IMR-90 (cell line): ENCODE results near the gene GPC5. TPM values are rescaled to one million over a fixed set of nuclear protein-coding genes. Genes with fewer than 3 reads are reported as not detected.

ENCODE experiments used
- ATAC-seq: fragments of 200-7000 bp; cut with Tn5 transposase; 2 replicates; pipeline ENCODE4 v1.9.1; 2020; ENCODE audit warnings: low read depth, mild to moderate bottlenecking, moderate library complexity
- BruUV-seq: library from RNA; stranded (reverse); fragments of 400-500 nt; replicated peaks from 2 replicates; lab custom pipeline; 2021; lab: Mats Ljungman, UMichigan
- CTCF ChIA-PET: fragments of 300-600 bp; formaldehyde crosslinking; extraction: SDS; loops from one replicate; lab custom pipeline; 2021; ENCODE audit warnings: antibody characterized with exemption; lab: Yijun Ruan, JAX
- POLR2A ChIA-PET: fragments of 300-600 bp; sonication (Branson Sonifier 250); formaldehyde crosslinking; loops from one replicate; lab custom pipeline; 2022; ENCODE audit warnings: antibody characterized with exemption; ENCODE audit not compliant: unreplicated experiment; lab: Charles Lee
- DNase-seq: peaks from one replicate; pipeline ENCODE4 v3.0.0; 2013
- H2AFZ ChIP-seq: replicated peaks from 2 replicates; pipeline ENCODE3; 2013; ENCODE audit warnings: low read length, mild to moderate bottlenecking; ENCODE audit not compliant: poor library complexity
- H2AK5ac ChIP-seq: 2 replicates; pipeline ENCODE4 v1.6.1; 2013; ENCODE audit warnings: low read depth, low read length, inconsistent platforms
- H2AK9ac ChIP-seq: replicated peaks from 2 replicates; pipeline ENCODE3; 2013; ENCODE audit warnings: mild to moderate bottlenecking, low read depth, low read length, moderate library complexity; ENCODE audit not compliant: poor library complexity
- H2BK120ac ChIP-seq: 2 replicates; pipeline ENCODE4 v1.6.1; 2013; ENCODE audit warnings: low read depth, low read length, inconsistent platforms
- H2BK15ac ChIP-seq: 3 replicates; pipeline ENCODE4 v1.6.1; 2013; ENCODE audit warnings: low read depth, low read length, inconsistent platforms
- H2BK20ac ChIP-seq: 2 replicates; pipeline ENCODE4 v1.6.1; 2013; ENCODE audit warnings: low read depth, mild to moderate bottlenecking, inconsistent platforms, low read length, moderate library complexity
- H2BK5ac ChIP-seq: 2 replicates; pipeline ENCODE4 v1.6.1; 2013; ENCODE audit warnings: mild to moderate bottlenecking, low read depth, low read length, inconsistent platforms; ENCODE audit not compliant: poor library complexity, severe bottlenecking
- H3K14ac ChIP-seq: replicated peaks from 2 replicates; pipeline ENCODE4 v1.6.1; 2013; ENCODE audit warnings: low read depth, low read length, inconsistent platforms
- H3K18ac ChIP-seq: 2 replicates; pipeline ENCODE4 v1.6.1; 2013; ENCODE audit warnings: low read depth, low read length, control low read depth
- H3K23ac ChIP-seq: 2 replicates; pipeline ENCODE4 v1.6.1; 2013; ENCODE audit warnings: low read depth, low read length, inconsistent platforms
- H3K27ac ChIP-seq: 2 replicates; pipeline ENCODE4 v1.5.1; 2013; ENCODE audit warnings: mild to moderate bottlenecking, control low read depth, low read length; ENCODE audit not compliant: insufficient read depth
- H3K27me3 ChIP-seq: 2 replicates; pipeline ENCODE4 v1.6.1; 2013; ENCODE audit warnings: low read length; ENCODE audit not compliant: control insufficient read depth, insufficient read depth
- H3K36me3 ChIP-seq: 2 replicates; pipeline ENCODE4 v1.6.1; 2013; ENCODE audit warnings: low read length, mixed read lengths; ENCODE audit not compliant: control insufficient read depth, insufficient read depth
- H3K4ac ChIP-seq: 2 replicates; pipeline ENCODE4 v1.6.1; 2013; ENCODE audit warnings: low read depth, low read length, inconsistent platforms
- H3K4me1 ChIP-seq: 2 replicates; pipeline ENCODE4 v1.6.1; 2013; ENCODE audit warnings: low read length, mixed read lengths; ENCODE audit not compliant: control insufficient read depth, insufficient read depth
- H3K4me2 ChIP-seq: 2 replicates; pipeline ENCODE4 v1.6.1; 2013; ENCODE audit warnings: low read depth, mild to moderate bottlenecking, control low read depth, low read length, moderate library complexity
- H3K4me3 ChIP-seq: 2 replicates; pipeline ENCODE4 v1.5.1; 2013; ENCODE audit warnings: low read depth, mild to moderate bottlenecking, control low read depth, low read length, moderate library complexity; ENCODE audit not compliant: insufficient read depth
- H3K56ac ChIP-seq: 2 replicates; pipeline ENCODE4 v1.6.1; 2013; ENCODE audit warnings: low read length, inconsistent platforms; ENCODE audit not compliant: insufficient read depth; ENCODE audit errors: extremely low read depth
- H3K79me1 ChIP-seq, 2 experiments: 2 replicates each; pipeline ENCODE4 v1.6.1; 2013; ENCODE audit warnings: low read length in 2 of 2, inconsistent platforms in 1 of 2, low read depth in 1 of 2
- H3K9ac ChIP-seq: 2 replicates; pipeline ENCODE4 v1.6.1; 2013; ENCODE audit warnings: low read depth, low read length, control low read depth
- H3K9me1 ChIP-seq: 2 replicates; pipeline ENCODE4 v1.6.1; 2013; ENCODE audit warnings: low read length, inconsistent platforms; ENCODE audit not compliant: insufficient read depth
- H3K9me3 ChIP-seq: 2 replicates; pipeline ENCODE4 v1.6.1; 2013; ENCODE audit warnings: low read length; ENCODE audit not compliant: control insufficient read depth, insufficient read depth
- H4K20me1 ChIP-seq: 2 replicates; pipeline ENCODE4 v1.6.1; 2013; ENCODE audit warnings: low read length, inconsistent platforms; ENCODE audit not compliant: insufficient read depth
- H4K5ac ChIP-seq: 2 replicates; pipeline ENCODE4 v1.6.1; 2013; ENCODE audit warnings: mild to moderate bottlenecking, low read depth, low read length, control low read depth
- H4K8ac ChIP-seq, 2 experiments: 2 replicates each; pipeline ENCODE4 v1.6.1; 2013; ENCODE audit warnings: low read depth in 2 of 2, low read length in 2 of 2, control low read depth in 1 of 2, inconsistent platforms in 1 of 2
- H4K91ac ChIP-seq: 2 replicates; pipeline ENCODE4 v1.6.1; 2013; ENCODE audit warnings: low read depth, low read length, inconsistent platforms; ENCODE audit not compliant: insufficient read depth
- FOS ChIP-seq: fragments of 150-350 bp; IDR thresholded peaks from 2 replicates; pipeline ENCODE4 v1.6.1; 2016; ENCODE audit warnings: low read depth, low read length
- MAFK ChIP-seq: IDR thresholded peaks from 2 replicates; pipeline ENCODE4 v1.6.1; 2012; ENCODE audit warnings: low read depth, low read length, improper control_type of control experiment
- MXI1 ChIP-seq: IDR thresholded peaks from 2 replicates; pipeline ENCODE4 v1.6.1; 2012; ENCODE audit warnings: low read depth, mild to moderate bottlenecking, low read length, moderate library complexity, borderline replicate concordance
- RAD21 ChIP-seq: IDR thresholded peaks from 2 replicates; pipeline ENCODE4 v1.6.1; 2012; ENCODE audit warnings: low read length, improper control_type of control experiment
- SMC3 ChIP-seq: fragments of 150-350 bp; IDR thresholded peaks from 2 replicates; pipeline ENCODE4 v1.6.1; 2016; ENCODE audit warnings: low read depth, mild to moderate bottlenecking, antibody characterized with exemption, low read length, moderate library complexity
- WGBS, 2 experiments: methylation state at CpG; one replicate each; pipeline versions ENCODE4 v1.1.5 to v1.1.7; 2013; ENCODE audit warnings: missing lambda C conversion rate in 2 of 2; ENCODE audit not compliant: insufficient read length in 1 of 2; ENCODE audit errors: extremely low coverage in 2 of 2; 5-methylcytosine and 5-hydroxymethylcytosine counted together
- dilution Hi-C: fragments of 300-500 bp; cut with HindIII; formaldehyde crosslinking; loops from one replicate; pipeline ENCODE4 v1.14.3; 2018; ENCODE audit warnings: low sequenced_read_pairs; ENCODE audit not compliant: unreplicated experiment
- in situ Hi-C: fragments of 300-500 bp; cut with MboI; formaldehyde crosslinking; loops from 3 replicates; pipeline ENCODE4 v1.14.3; 2019; ENCODE audit warnings: low sequenced_read_pairs, inconsistent platforms, mixed read lengths
- intact Hi-C: fragments of 100-400 bp; cut with micrococcal nuclease; formaldehyde crosslinking; loops from 2 replicates; pipeline ENCODE4 v1.10.0; 2022
- polyA plus RNA-seq, 3 experiments: library from polyadenylated mRNA; depleted of rRNA; stranded (reverse); fragments of >200 nt; gene quantifications; 2 replicates each; pipeline ENCODE4 v1.2.3, GENCODE V29; 2012; ENCODE audit warnings: low replicate concordance in 1 of 3
- total RNA-seq: library from RNA; depleted of rRNA; stranded (reverse); fragments of >200 nt; gene quantifications from 2 replicates; pipeline ENCODE4 v1.2.3, GENCODE V29; 2012
- TF ChIP-seq, protein P1 (sequence below): conservative IDR thresholded peaks from 2 replicates; pipeline ENCODE4 v1.5.1; 2012; ENCODE audit warnings: mild to moderate bottlenecking, low read depth, low read length, improper control_type of control experiment
- TF ChIP-seq, protein P2 (sequence below): fragments of 150-350 bp; IDR thresholded peaks from 2 replicates; pipeline ENCODE4 v1.6.1; 2017; ENCODE audit warnings: mild to moderate bottlenecking, antibody characterized with exemption, low read length, low read depth
- TF ChIP-seq, protein P3 (sequence below): fragments of 150-350 bp; IDR thresholded peaks from 2 replicates; pipeline ENCODE4 v1.6.1; 2016; ENCODE audit warnings: low read depth, mild to moderate bottlenecking, low read length, moderate library complexity, borderline replicate concordance

The GPC5 gene
- total and polyA plus RNA-seq, 2 of the 4 experiments (the other 2 are of a cell fraction), result 0.94 to 1.8 TPM

DNA sequence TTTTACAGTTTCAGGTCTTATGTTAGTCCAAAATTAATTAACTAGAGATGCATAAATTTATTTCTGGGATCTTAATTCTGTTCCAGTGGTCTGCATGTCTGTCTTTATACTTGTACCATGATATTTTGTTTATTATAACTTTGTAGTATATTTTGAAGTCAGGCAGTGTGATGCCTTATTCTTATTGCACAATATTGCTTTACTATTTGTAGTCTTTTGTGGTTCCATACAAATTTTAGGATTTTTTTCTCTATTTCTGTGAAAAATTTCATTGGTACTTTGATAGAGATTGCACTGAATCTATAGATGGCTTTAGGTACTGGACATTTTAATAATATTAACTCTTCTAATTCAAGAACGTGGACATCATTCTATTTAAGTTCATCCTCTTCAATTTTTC is 304.0 kb downstream of the GPC5 start:
- no peak overlapping the region for H3K56ac ChIP-seq
- H3K79me1 ChIP-seq, result no peaks in the 10 kb centered on the region
- CTCF ChIA-PET, result interaction anchor here (0.6 kb wide), 1 partner anchor 194 kb away, joined by 3 read pairs; no protein-coding TSS in a partner anchor
- H2BK120ac ChIP-seq, result no peak overlapping the region
- no peaks in the 10 kb centered on the region for H3K27me3 ChIP-seq
- H3K9me3 ChIP-seq, result no peaks in the 10 kb centered on the region
- H3K4me1 ChIP-seq, result no peaks in the 10 kb centered on the region
- no peak overlapping the region for H4K8ac ChIP-seq
- no peak overlapping the region for H2BK5ac ChIP-seq
- DNase-seq, result no peak
- no peak overlapping the region for H4K91ac ChIP-seq
- no peaks in the 10 kb centered on the region for H4K20me1 ChIP-seq
- dilution Hi-C loops, result no loop called here
- WGBS, 2 experiments, result no CpG with 5 or more reads among the region's 1 CpG
- no peak overlapping the region for H3K9ac ChIP-seq
- intact Hi-C loops, result no loop called here
- TF ChIP-seq SMC3, result no peak
- TF ChIP-seq, protein P1, sequence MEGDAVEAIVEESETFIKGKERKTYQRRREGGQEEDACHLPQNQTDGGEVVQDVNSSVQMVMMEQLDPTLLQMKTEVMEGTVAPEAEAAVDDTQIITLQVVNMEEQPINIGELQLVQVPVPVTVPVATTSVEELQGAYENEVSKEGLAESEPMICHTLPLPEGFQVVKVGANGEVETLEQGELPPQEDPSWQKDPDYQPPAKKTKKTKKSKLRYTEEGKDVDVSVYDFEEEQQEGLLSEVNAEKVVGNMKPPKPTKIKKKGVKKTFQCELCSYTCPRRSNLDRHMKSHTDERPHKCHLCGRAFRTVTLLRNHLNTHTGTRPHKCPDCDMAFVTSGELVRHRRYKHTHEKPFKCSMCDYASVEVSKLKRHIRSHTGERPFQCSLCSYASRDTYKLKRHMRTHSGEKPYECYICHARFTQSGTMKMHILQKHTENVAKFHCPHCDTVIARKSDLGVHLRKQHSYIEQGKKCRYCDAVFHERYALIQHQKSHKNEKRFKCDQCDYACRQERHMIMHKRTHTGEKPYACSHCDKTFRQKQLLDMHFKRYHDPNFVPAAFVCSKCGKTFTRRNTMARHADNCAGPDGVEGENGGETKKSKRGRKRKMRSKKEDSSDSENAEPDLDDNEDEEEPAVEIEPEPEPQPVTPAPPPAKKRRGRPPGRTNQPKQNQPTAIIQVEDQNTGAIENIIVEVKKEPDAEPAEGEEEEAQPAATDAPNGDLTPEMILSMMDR, result no peak
- TF ChIP-seq MAFK, result no peak
- TF ChIP-seq, protein P2, sequence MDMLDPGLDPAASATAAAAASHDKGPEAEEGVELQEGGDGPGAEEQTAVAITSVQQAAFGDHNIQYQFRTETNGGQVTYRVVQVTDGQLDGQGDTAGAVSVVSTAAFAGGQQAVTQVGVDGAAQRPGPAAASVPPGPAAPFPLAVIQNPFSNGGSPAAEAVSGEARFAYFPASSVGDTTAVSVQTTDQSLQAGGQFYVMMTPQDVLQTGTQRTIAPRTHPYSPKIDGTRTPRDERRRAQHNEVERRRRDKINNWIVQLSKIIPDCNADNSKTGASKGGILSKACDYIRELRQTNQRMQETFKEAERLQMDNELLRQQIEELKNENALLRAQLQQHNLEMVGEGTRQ, result no peak
- no peak for TF ChIP-seq MXI1
- no peak for TF ChIP-seq RAD21
- TF ChIP-seq, protein P3, sequence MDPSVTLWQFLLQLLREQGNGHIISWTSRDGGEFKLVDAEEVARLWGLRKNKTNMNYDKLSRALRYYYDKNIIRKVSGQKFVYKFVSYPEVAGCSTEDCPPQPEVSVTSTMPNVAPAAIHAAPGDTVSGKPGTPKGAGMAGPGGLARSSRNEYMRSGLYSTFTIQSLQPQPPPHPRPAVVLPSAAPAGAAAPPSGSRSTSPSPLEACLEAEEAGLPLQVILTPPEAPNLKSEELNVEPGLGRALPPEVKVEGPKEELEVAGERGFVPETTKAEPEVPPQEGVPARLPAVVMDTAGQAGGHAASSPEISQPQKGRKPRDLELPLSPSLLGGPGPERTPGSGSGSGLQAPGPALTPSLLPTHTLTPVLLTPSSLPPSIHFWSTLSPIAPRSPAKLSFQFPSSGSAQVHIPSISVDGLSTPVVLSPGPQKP, result no peak
- no peak for TF ChIP-seq FOS
- no peaks in the 10 kb centered on the region for H3K36me3 ChIP-seq
- no peak overlapping the region for H3K4ac ChIP-seq
- H3K27ac ChIP-seq, result no peak overlapping the region
- H2AFZ ChIP-seq, result no peak overlapping the region
- in situ Hi-C loops, result no loop called here
- no peak overlapping the region for H2BK15ac ChIP-seq
- H4K5ac ChIP-seq, result no peak overlapping the region
- H3K23ac ChIP-seq, result no peak overlapping the region
- H3K4me2 ChIP-seq, result no peak overlapping the region
- no peak overlapping the region for H2AK5ac ChIP-seq
- no peak overlapping the region for H3K4me3 ChIP-seq
- no TSS peak for BruUV-seq
- POLR2A ChIA-PET, result no interaction called here
- H3K9me1 ChIP-seq, result no peaks in the 10 kb centered on the region
- no peak for ATAC-seq
- no peak overlapping the region for H3K14ac ChIP-seq
- no peak overlapping the region for H3K18ac ChIP-seq
- H2AK9ac ChIP-seq, result no peak overlapping the region
- no peak overlapping the region for H2BK20ac ChIP-seq
